Measurements from ENCODE around the gene ANKDD1B. TPM values are rescaled to one million over a fixed set of nuclear protein-coding genes. Genes with fewer than 3 reads are reported as not detected.
"Not testable (repeated sequence)": the region's sequence is repeated elsewhere in the genome, so short reads cannot be mapped to it uniquely, and the experiment has no call there.

Gene ANKDD1B
- total RNA-seq, 1 donor from 2014 or later = 0.59 TPM

- intact Hi-C loops (cut with micrococcal nuclease) = not testable (repeated sequence)
These were observed 84.5 kb downstream of the ANKDD1B start for GRCh38 chr5:75695472-75696351.

GRCh38 chr5:75701856-75702255 is 90.6 kb downstream of the ANKDD1B start:
- intact Hi-C loops (cut with micrococcal nuclease) = no loop called here

- intact Hi-C loops (cut with micrococcal nuclease) = no loop called here
These were observed 94.8 kb downstream of the ANKDD1B start for GRCh38 chr5:75706016-75706415.

GRCh38 chr5:75706775-75707174 is 95.5 kb downstream of the ANKDD1B start:
- intact Hi-C loops (cut with micrococcal nuclease) = no loop called here

- intact Hi-C loops (cut with micrococcal nuclease) = no loop called here
These were observed 96.8 kb downstream of the ANKDD1B start for GRCh38 chr5:75707911-75708509.

- intact Hi-C loops (cut with micrococcal nuclease) = loop anchor here (10.0 kb wide), 2 partner anchors 544 to 946 kb away; partner anchors contain the start of genes GFM2 and NSA2
These were observed 99.4 kb downstream of the ANKDD1B start for GRCh38 chr5:75710637-75711036.

GRCh38 chr5:75711151-75711550 is 99.9 kb downstream of the ANKDD1B start:
- intact Hi-C loops (cut with micrococcal nuclease) = loop anchor here (10.0 kb wide), 2 partner anchors 544 to 946 kb away; partner anchors contain the start of genes GFM2 and NSA2

GRCh38 chr5:75712091-75712490 is 100.8 kb downstream of the ANKDD1B start:
- intact Hi-C loops (cut with micrococcal nuclease) = loop anchor here (10.0 kb wide), 2 partner anchors 543 to 947 kb away; partner anchors contain the start of genes GFM2 and NSA2

GRCh38 chr5:75716715-75717081 is 105.4 kb downstream of the ANKDD1B start:
- intact Hi-C loops (cut with micrococcal nuclease) = loop anchor here (1.0 to 10.0 kb wide), 10 partner anchors 34 to 1031 kb away; partner anchors contain the start of genes ANKRD31, CERT1, GFM2 and HEXB

GRCh38 chr5:75717082-75717922 is 106.0 kb downstream of the ANKDD1B start, which contains the start of gene POC5:
Gene POC5, minus strand, starts transcription at chr5:75717437. Its CDS starts 4,500 bp downstream, at chr5:75712937.
- intact Hi-C loops (cut with micrococcal nuclease) = loop anchor here (1.0 to 10.0 kb wide), 10 partner anchors 35 to 1032 kb away; partner anchors contain the start of genes ANKRD31, CERT1, GFM2 and HEXB

- intact Hi-C loops (cut with micrococcal nuclease) = no loop called here
These were observed 109.6 kb downstream of the ANKDD1B start for GRCh38 chr5:75720882-75721281.

Other genes starting within 250 kb of the ANKDD1B start
- gene CERT1, start 99.8 kb upstream of the ANKDD1B start, total RNA-seq = 34.2 and 34.3 TPM in 2 replicates
- gene POLK, start 99.6 kb upstream of the ANKDD1B start, total RNA-seq = 30.9 and 34.5 TPM in 2 replicates
- gene POC5, start 106.0 kb downstream of the ANKDD1B start, total RNA-seq = 18.8 and 19.5 TPM in 2 replicates

Measured in T-helper 2 cell treated with Interferon-gamma antibody and Interleukin-4, amounts not matched to agents 100 ng/mL and 5 ng/mL, for 36 hours (primary cell).